ENCODE results near the gene SNX7.

DNA sequence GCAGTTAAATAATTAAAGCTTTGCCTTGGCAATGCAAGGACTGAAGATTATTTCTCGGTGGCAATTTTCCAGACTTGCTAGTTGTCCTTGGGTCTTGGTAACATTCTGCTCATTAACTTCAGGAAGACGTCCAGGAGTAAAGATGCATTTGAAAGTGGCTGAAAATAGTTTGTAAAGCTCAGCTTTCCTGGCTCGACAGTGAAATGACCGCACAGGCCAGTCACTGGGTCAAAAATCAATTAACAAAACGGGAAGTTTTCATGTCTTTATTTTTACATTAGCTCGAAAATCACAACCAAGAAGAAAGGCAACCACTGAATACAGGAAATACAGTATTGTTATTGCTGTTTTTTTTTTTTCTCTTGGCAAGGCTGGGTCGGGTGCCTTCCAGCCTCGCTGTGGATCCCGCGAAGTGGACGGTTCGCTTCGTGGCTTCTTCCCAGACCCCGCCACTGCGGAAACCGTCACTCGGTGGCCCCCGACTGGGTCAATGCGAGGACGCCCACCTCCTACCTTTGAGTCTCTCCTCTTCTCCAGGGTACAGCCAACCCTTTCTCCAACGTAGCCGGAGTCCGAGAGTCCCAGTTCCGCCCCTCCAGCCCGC is 479 bp upstream of the SNX7 start:
- no peak for TF ChIP-seq CTCF (IDR thresholded peaks at IDR 0.05)
- no peak for TF ChIP-seq POLR2A (IDR thresholded peaks at IDR 0.05)
